ENCODE results near the gene SARNP. TPM values are rescaled to one million over a fixed set of nuclear protein-coding genes. Genes with fewer than 3 reads are reported as not detected.

The SARNP gene
- total RNA-seq, 1 donor, result 94.6 TPM

- no peak overlapping the region for H3K4me3 ChIP-seq (ENCODE audit: low read depth, low read length)
- TF ChIP-seq CTCF (IDR thresholded peaks at IDR 0.05; ENCODE audit: insufficient read depth, low read depth, low read length), result no peak
- DNase-seq (ENCODE audit: low read depth), result peak; percentile 56
Observed at GRCh38 chr12:55797550-55797949, 20.0 kb downstream of the SARNP start.

- H3K4me3 ChIP-seq (ENCODE audit: low read depth, low read length), result no peak overlapping the region
- peak; percentile 72 for TF ChIP-seq CTCF (IDR thresholded peaks at IDR 0.05; ENCODE audit: insufficient read depth, low read depth, low read length)
- DNase-seq (ENCODE audit: low read depth), result peak; percentile 80
Observed at GRCh38 chr12:55797068-55797467, 20.5 kb downstream of the SARNP start.

GRCh38 chr12:55795950-55796349 lies 21.6 kb downstream of the SARNP start:
- TF ChIP-seq CTCF (IDR thresholded peaks at IDR 0.05; ENCODE audit: insufficient read depth, low read depth, low read length), result no peak
- no peak for DNase-seq (ENCODE audit: low read depth)
- no peak overlapping the region for H3K4me3 ChIP-seq (ENCODE audit: low read depth, low read length)

- no peak for DNase-seq (ENCODE audit: low read depth)
- no peak for TF ChIP-seq CTCF (IDR thresholded peaks at IDR 0.05; ENCODE audit: insufficient read depth, low read depth, low read length)
- H3K4me3 ChIP-seq (ENCODE audit: low read depth, low read length), result no peak overlapping the region
Observed at GRCh38 chr12:55789893-55790292, 27.6 kb downstream of the SARNP start.

- TF ChIP-seq CTCF (IDR thresholded peaks at IDR 0.05; ENCODE audit: insufficient read depth, low read depth, low read length), result no peak
- H3K4me3 ChIP-seq (ENCODE audit: low read depth, low read length), result no peak overlapping the region
- DNase-seq (ENCODE audit: low read depth), result no peak
Observed at GRCh38 chr12:55789171-55789570, 28.4 kb downstream of the SARNP start.

- no peak for TF ChIP-seq CTCF (IDR thresholded peaks at IDR 0.05; ENCODE audit: insufficient read depth, low read depth, low read length)
- no peak overlapping the region for H3K4me3 ChIP-seq (ENCODE audit: low read depth, low read length)
- DNase-seq (ENCODE audit: low read depth), result no peak
Observed at GRCh38 chr12:55788546-55788945, 29.0 kb downstream of the SARNP start.

- H3K4me3 ChIP-seq (ENCODE audit: low read depth, low read length), result no peak overlapping the region
- no peak for TF ChIP-seq CTCF (IDR thresholded peaks at IDR 0.05; ENCODE audit: insufficient read depth, low read depth, low read length)
- peak; percentile 55 for DNase-seq (ENCODE audit: low read depth)
Observed at GRCh38 chr12:55780685-55781084, 36.8 kb downstream of the SARNP start.
